ENCODE results near the gene BCL2L13.

DNA sequence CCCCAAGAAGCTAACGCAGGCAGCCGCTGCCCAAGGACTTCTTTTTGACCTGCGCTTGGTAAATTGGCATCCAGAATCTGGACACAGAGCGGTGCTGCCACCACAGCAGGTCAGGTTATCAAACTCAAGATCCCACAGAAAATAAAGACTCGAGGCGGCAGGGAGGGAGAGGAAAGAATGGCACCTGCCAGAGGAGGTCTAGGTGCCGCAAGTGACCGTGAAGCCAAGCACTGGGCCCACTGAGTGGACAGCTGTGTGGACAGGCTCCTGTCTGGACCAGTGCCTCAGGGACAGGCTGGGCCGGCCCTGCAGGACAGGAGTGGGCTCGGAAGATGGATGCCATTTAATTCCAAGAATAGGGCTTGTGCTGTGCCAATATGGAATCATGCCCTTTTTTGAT, 108.4 kb downstream of the BCL2L13 start:
- TF ChIP-seq, protein P1, sequence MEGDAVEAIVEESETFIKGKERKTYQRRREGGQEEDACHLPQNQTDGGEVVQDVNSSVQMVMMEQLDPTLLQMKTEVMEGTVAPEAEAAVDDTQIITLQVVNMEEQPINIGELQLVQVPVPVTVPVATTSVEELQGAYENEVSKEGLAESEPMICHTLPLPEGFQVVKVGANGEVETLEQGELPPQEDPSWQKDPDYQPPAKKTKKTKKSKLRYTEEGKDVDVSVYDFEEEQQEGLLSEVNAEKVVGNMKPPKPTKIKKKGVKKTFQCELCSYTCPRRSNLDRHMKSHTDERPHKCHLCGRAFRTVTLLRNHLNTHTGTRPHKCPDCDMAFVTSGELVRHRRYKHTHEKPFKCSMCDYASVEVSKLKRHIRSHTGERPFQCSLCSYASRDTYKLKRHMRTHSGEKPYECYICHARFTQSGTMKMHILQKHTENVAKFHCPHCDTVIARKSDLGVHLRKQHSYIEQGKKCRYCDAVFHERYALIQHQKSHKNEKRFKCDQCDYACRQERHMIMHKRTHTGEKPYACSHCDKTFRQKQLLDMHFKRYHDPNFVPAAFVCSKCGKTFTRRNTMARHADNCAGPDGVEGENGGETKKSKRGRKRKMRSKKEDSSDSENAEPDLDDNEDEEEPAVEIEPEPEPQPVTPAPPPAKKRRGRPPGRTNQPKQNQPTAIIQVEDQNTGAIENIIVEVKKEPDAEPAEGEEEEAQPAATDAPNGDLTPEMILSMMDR (IDR thresholded peaks at IDR 0.05), result no peak
- TF ChIP-seq POLR2A (IDR thresholded peaks at IDR 0.05), result no peak

Data from thyroid gland (tissue), 4 donors.